HG03460 (cell line): ENCODE data around the gene LAMA3.

ENCODE experiments used
- ATAC-seq: cut with Tn5 transposase; IDR thresholded peaks from one replicate; pipeline ENCODE4 v1.9.1; 2021; ENCODE audit not compliant: unreplicated experiment

LAMA3 gene

GRCh38 chr18:23958036-23958435 is 268.8 kb downstream of the LAMA3 start:
- ATAC-seq: no peak

- ATAC-seq: no peak
These were observed 274.4 kb downstream of the LAMA3 start for GRCh38 chr18:23963443-23964165.

GRCh38 chr18:23964282-23965238 is 275.3 kb downstream of the LAMA3 start:
- no peak for ATAC-seq

- no peak for ATAC-seq
These were observed 277.7 kb downstream of the LAMA3 start for GRCh38 chr18:23966909-23967308.

- peak; percentile 69 for ATAC-seq
These were observed 278.3 kb downstream of the LAMA3 start for GRCh38 chr18:23967321-23968089.

- no peak for ATAC-seq
These were observed 279.7 kb downstream of the LAMA3 start for GRCh38 chr18:23968638-23969604.

- no peak for ATAC-seq
These were observed 280.4 kb downstream of the LAMA3 start for GRCh38 chr18:23969664-23970063.

- no peak for ATAC-seq
These were observed 281.2 kb downstream of the LAMA3 start for GRCh38 chr18:23970161-23971096.

GRCh38 chr18:23971097-23971440 is 281.8 kb downstream of the LAMA3 start:
- ATAC-seq: no peak

GRCh38 chr18:23971666-23972230 is 282.5 kb downstream of the LAMA3 start:
- no peak for ATAC-seq

GRCh38 chr18:23972453-23972852 is 283.2 kb downstream of the LAMA3 start:
- ATAC-seq: no peak

- no peak for ATAC-seq
These were observed 287.9 kb downstream of the LAMA3 start for GRCh38 chr18:23977103-23977502.

GRCh38 chr18:23977719-23978483 is 288.6 kb downstream of the LAMA3 start:
- no peak for ATAC-seq

- peak; percentile 91 for ATAC-seq
These were observed 292.2 kb downstream of the LAMA3 start for GRCh38 chr18:23981369-23981980.

GRCh38 chr18:23982155-23983079 is 293.2 kb downstream of the LAMA3 start:
- no peak for ATAC-seq

- no peak for ATAC-seq
These were observed 293.9 kb downstream of the LAMA3 start for GRCh38 chr18:23983112-23983511.
